ENCODE data around the gene ZCCHC7.
"Not testable (repeated sequence)": the region's sequence is repeated elsewhere in the genome, so short reads cannot be mapped to it uniquely, and the experiment has no call there.

ZCCHC7 gene

GRCh38 chr9:37119907-37120842, at the start of gene ZCCHC7:
ZCCHC7 (plus strand) TSS chr9:37120574.
- TF ChIP-seq CTCF (IDR thresholded peaks at IDR 0.05; ENCODE audit: low read depth, low read length): no peak
- Histone ChIP-seq H3K36me3 (no peaks in the 10 kb centered on the region; the same call in 1 of the 2 replicates), H3K27ac (peak within 1 kb of the TSS; percentile 94), H3K27me3 (ENCODE audit: insufficient read depth, low read depth, severe bottlenecking) (no peaks in the 10 kb centered on the region), H3K9me3 (ENCODE audit: severe bottlenecking) (peaks cover 5% of the 10 kb centered on the region), H3K4me3 (ENCODE audit: low read depth, low read length) (peak within 1 kb of the TSS; percentile 66)
- peak; percentile 96 for DNase-seq

DNA sequence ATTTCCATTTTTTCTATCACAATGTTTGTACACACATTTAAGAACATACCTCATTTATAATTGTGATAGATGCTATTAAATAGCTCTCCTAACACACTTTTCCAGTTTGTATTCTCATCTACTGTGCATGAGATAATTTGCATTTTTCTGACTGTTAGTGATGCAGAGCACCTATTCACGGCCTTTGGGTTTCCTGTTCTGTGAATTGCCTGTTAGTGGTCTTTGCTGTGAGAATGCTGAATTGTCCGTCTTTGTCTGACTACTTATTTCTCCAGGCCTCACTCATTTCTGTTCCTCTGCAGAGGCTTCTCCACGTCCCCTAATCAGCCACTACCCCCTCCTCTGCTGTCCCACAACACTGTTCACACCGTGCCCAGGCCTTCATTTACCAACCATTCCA, 45.6 kb upstream of the ZCCHC7 start:
- H3K27me3 ChIP-seq (ENCODE audit: insufficient read depth, low read depth, severe bottlenecking); DNase-seq; H3K27ac ChIP-seq; H3K4me3 ChIP-seq (ENCODE audit: low read depth, low read length); H3K36me3 ChIP-seq; H3K9me3 ChIP-seq (ENCODE audit: severe bottlenecking): not testable (repeated sequence)

DNA sequence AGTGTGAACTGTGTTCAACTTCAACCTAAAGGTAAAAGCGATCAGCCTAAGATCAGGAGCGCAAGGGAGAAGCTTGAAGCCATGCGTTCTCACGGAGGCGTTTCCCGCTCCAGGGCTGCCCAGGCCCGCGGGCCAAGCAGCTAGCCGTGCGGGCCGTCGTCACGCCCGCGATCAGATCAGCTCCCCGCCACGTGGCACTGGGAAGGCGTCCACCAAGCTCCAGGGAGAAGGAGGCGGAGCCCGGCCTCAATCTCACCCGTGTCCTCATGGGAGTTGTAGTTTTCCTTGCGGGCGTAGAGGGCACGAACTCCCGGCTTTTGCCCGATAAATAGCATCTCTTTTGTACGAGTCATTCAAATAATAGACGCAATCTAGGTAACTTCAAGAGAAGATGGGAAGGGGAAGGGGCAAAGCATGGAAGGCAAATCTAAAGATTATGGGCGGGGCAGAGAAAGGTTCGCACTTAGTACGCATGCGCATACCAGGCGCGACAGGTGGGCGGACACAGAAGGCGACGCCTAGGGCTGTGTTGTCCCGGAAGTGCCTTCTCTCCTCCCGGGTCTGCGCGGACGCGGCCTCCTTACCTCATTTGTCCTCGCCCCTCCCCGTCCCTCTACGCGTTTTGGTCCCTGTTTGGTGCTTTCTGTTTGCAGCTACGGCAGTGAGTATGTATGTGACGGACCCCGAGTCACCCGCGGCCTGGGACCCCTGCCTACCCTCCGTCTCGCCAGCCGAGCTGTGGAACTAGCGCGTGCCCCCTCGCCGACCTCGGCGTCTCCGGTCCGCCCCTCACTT, 40.8 kb upstream of the ZCCHC7 start:
- H3K27ac ChIP-seq: peak overlapping the region; percentile 77
- H3K9me3 ChIP-seq (ENCODE audit: severe bottlenecking): no peaks in the 10 kb centered on the region
- peak; percentile 96 for DNase-seq
- no peaks in the 10 kb centered on the region for H3K36me3 ChIP-seq
- TF ChIP-seq CTCF (IDR thresholded peaks at IDR 0.05; ENCODE audit: low read depth, low read length): no peak
- peak overlapping the region; percentile 85 for H3K4me3 ChIP-seq (ENCODE audit: low read depth, low read length)
- no peaks in the 10 kb centered on the region for H3K27me3 ChIP-seq (ENCODE audit: insufficient read depth, low read depth, severe bottlenecking)

DNA sequence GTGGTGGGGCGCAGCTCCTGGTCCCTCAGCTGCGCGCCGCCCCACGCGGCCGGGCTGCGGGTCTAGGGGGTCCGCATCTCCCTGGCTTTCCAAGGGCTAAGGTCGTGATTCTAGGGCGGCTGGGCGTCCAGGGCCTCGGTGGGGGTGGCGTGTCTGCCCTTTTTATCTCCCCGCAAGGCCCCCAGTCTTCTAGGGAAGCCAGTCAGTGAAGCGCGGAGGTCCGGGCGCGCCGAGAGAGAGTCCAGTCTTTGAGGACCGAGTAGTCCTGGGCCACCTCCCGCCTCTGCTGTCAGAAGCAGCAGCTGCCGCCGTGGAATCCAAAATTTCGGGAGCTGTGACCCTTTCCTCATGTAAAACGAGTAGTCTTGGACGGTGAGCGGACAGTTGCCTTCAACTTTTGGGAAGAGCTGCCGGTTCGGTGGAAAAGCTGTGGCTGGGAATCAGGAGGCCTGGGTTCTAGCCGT, 40.2 kb upstream of the ZCCHC7 start:
- peak; percentile 31 for DNase-seq
- H3K9me3 ChIP-seq (ENCODE audit: severe bottlenecking); H3K27me3 ChIP-seq (ENCODE audit: insufficient read depth, low read depth, severe bottlenecking); H3K36me3 ChIP-seq: not testable (repeated sequence)
- H3K27ac ChIP-seq: peak overlapping the region; percentile 77
- peak overlapping the region; percentile 85 for H3K4me3 ChIP-seq (ENCODE audit: low read depth, low read length)

DNA sequence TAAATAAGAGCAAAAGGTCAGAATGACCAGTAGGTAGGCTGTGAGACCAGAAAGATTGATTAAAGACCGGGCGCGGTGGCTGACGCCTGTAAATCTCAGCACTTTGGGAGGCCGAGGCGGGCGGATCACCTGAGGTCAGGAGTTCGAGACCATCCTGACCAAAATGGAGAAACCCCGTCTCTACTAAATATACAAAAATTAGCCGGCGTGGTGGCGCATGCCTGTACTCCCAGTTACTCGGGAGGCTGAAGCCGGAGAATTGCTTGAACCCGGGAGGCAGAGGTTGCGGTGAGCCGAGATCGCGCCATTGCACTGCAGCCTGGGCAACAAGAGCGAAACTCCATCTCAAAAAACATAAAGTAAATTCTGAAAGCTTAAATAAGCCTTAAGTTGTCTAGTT, 38.9 kb upstream of the ZCCHC7 start:
- H3K27me3 ChIP-seq (ENCODE audit: insufficient read depth, low read depth, severe bottlenecking); H3K9me3 ChIP-seq (ENCODE audit: severe bottlenecking); H3K36me3 ChIP-seq; DNase-seq; H3K4me3 ChIP-seq (ENCODE audit: low read depth, low read length); H3K27ac ChIP-seq: not testable (repeated sequence)

- Histone ChIP-seq H3K36me3 (peaks cover 10% of the 10 kb centered on the region), H3K9me3 (ENCODE audit: severe bottlenecking) (no peaks in the 10 kb centered on the region), H3K27ac (peak overlapping the region; percentile 13), H3K4me3 (ENCODE audit: low read depth, low read length) (no peak overlapping the region; the same call in 1 of the 2 replicates), H3K27me3 (ENCODE audit: insufficient read depth, low read depth, severe bottlenecking) (no peaks in the 10 kb centered on the region)
- no peak for TF ChIP-seq CTCF (IDR thresholded peaks at IDR 0.05; ENCODE audit: low read depth, low read length)
- DNase-seq: no peak
These were observed 38.1 kb upstream of the ZCCHC7 start for GRCh38 chr9:37082214-37082765.

- Histone ChIP-seq H3K27ac (no peak overlapping the region), H3K9me3 (ENCODE audit: severe bottlenecking) (no peaks in the 10 kb centered on the region), H3K27me3 (ENCODE audit: insufficient read depth, low read depth, severe bottlenecking) (no peaks in the 10 kb centered on the region), H3K36me3 (peaks cover 12% of the 10 kb centered on the region), H3K4me3 (ENCODE audit: low read depth, low read length) (no peak overlapping the region)
- no peak for TF ChIP-seq CTCF (IDR thresholded peaks at IDR 0.05; ENCODE audit: low read depth, low read length)
- DNase-seq: no peak
These were observed 36.7 kb upstream of the ZCCHC7 start for GRCh38 chr9:37083654-37084053.
